ENCODE measurements around the gene ARPC2.

Gene ARPC2

GRCh38 chr2:218192902-218193430, 24.0 kb upstream of the ARPC2 start:
- no peak overlapping the region for H3K27ac Mint-ChIP-seq
- H3K4me1 Mint-ChIP-seq (ENCODE audit: low read depth) = peaks cover under 1% of the 10 kb centered on the region
- H3K36me3 Mint-ChIP-seq (ENCODE audit: low read depth) = no peaks in the 10 kb centered on the region
- no peaks in the 10 kb centered on the region for H3K9me3 Mint-ChIP-seq
- H3K27me3 Mint-ChIP-seq (ENCODE audit: low read depth) = peaks cover 21% of the 10 kb centered on the region
- H3K4me3 Mint-ChIP-seq = no peak overlapping the region
- DNase-seq (ENCODE audit: low spot score) = no peak

DNA sequence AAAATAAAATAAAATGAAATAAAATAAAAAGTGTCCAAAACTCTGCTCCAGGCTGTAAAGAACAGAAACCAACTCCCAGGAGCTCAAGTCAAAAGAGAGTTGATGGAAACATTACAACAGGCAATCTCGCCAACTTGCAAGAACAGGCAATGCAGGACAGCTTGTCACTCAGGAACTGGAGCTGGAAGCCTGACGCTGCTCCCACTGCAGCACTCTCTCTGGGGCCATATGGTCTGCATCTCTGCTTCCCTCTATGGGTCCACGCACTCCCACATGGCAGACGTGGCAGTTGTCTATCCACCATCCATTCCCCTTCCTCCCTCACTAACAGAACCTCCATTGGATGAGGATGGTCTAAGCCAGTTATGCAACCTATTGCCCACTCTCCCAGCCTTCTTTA, 23.3 kb upstream of the ARPC2 start:
- no peaks in the 10 kb centered on the region for H3K36me3 Mint-ChIP-seq (ENCODE audit: low read depth)

DNA sequence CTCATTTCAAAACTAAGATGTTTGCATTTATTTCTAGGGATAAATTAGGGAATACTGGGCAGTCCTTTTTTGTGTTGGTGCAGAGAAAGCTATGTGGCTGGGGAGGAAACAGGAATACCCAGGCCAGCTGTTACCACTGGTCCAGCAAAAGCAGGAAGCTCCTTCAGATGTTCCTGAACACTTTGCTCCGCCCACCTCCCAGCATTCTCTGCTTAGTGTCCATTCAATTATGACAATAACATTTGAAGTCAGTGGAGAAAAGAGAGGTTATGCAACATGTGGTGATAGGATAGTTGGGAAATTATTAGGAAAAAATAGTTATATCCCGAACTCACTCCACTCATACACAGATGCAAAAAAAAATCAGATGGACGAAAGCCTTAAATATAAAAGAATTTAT, 22.1 kb upstream of the ARPC2 start:
- Mint-ChIP-seq H3K36me3 (ENCODE audit: low read depth) (no peaks in the 10 kb centered on the region), H3K27ac (no peak overlapping the region), H3K27me3 (ENCODE audit: low read depth) (peaks cover 37% of the 10 kb centered on the region), H3K9me3 (no peaks in the 10 kb centered on the region), H3K4me3 (no peak overlapping the region), H3K4me1 (ENCODE audit: low read depth) (no peaks in the 10 kb centered on the region)
- DNase-seq (ENCODE audit: low spot score) = no peak

More for the DNA sequence above, 23.3 kb upstream of the ARPC2 start:
- peaks cover 28% of the 10 kb centered on the region for H3K27me3 Mint-ChIP-seq (ENCODE audit: low read depth)
- no peaks in the 10 kb centered on the region for H3K4me1 Mint-ChIP-seq (ENCODE audit: low read depth)
- H3K9me3 Mint-ChIP-seq = no peaks in the 10 kb centered on the region
- no peak overlapping the region for H3K27ac Mint-ChIP-seq
- no peak for DNase-seq (ENCODE audit: low spot score)
- no peak overlapping the region for H3K4me3 Mint-ChIP-seq

GRCh38 chr2:218196974-218197373, 20.0 kb upstream of the ARPC2 start:
- no peaks in the 10 kb centered on the region for H3K9me3 Mint-ChIP-seq
- H3K36me3 Mint-ChIP-seq (ENCODE audit: low read depth) = no peaks in the 10 kb centered on the region
- no peaks in the 10 kb centered on the region for H3K4me1 Mint-ChIP-seq (ENCODE audit: low read depth)
- peaks cover 45% of the 10 kb centered on the region for H3K27me3 Mint-ChIP-seq (ENCODE audit: low read depth)
- no peak overlapping the region for H3K4me3 Mint-ChIP-seq
- H3K27ac Mint-ChIP-seq = no peak overlapping the region
- DNase-seq (ENCODE audit: low spot score) = no peak

DNA sequence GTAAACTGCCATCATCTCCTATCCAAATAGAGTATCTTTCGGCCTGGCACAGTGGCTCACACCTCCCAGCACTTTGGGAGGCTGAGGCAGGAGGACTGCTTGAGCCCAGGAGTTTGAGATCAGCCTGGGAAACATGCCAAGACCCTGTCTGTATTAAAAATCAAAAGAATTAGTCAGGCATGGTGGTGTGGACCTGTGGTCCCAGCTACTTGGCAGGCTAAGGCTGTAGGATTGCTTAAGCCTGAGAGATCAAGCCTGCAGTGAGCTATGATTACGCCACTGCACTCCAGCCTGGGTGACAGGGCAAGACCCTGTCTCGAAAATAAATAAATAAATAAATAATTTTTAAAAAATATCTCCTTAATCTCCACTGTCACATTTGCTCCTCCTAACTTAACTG, 14.7 kb upstream of the ARPC2 start:
- Mint-ChIP-seq H3K4me3 (no peak overlapping the region), H3K9me3 (no peaks in the 10 kb centered on the region), H3K27me3 (ENCODE audit: low read depth) (peaks cover 44% of the 10 kb centered on the region), H3K4me1 (ENCODE audit: low read depth) (no peaks in the 10 kb centered on the region), H3K27ac (no peak overlapping the region), H3K36me3 (ENCODE audit: low read depth) (no peaks in the 10 kb centered on the region)
- DNase-seq (ENCODE audit: low spot score) = no peak

DNA sequence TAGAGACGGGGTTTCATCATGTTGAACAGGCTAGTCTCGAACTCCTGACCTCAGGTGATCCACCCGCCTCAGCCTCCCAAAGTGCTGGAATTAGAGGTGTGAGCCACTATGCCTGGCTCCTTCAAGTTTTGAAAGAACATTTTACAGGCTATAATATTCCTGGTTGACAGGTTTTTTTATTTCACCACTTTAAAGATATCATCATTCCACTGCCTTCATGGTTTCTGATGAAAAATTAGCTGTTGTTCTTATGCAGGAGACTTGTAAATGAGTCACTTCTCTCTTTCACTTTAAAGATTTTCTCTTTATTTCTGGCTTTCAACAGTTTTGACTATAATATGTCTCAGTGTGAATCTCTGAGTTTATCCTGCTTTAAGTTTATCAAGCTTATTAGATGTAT, 7.9 kb upstream of the ARPC2 start:
- Mint-ChIP-seq H3K4me1 (ENCODE audit: low read depth) (peaks cover 5% of the 10 kb centered on the region), H3K27me3 (ENCODE audit: low read depth) (peaks cover 22% of the 10 kb centered on the region), H3K9me3 (peaks cover 13% of the 10 kb centered on the region), H3K4me3 (no peak overlapping the region), H3K27ac (no peak overlapping the region), H3K36me3 (ENCODE audit: low read depth) (peaks cover 5% of the 10 kb centered on the region)
- DNase-seq (ENCODE audit: low spot score) = no peak

DNA sequence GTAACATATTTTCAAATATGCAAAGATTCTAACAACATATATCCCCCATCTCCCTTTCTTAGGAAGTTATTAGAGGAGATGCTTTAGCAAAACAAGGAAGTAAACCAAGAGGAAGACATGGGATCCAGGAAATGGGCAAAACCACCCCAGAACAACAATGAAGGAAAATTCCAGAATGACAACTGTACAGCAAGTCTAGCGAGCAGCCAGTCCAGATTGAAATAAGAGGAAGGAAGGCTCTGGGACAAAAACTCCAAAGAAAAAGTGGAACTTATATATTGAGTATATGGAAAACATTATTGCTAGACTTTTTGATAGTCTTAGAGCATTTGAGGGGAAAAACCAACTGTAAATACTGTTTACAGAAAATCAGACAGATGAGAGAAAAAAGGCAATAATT, 2.9 kb upstream of the ARPC2 start:
- H3K4me3 Mint-ChIP-seq = no peak overlapping the region
- H3K27ac Mint-ChIP-seq = no peak overlapping the region
- no peak for DNase-seq (ENCODE audit: low spot score)
- peaks cover 21% of the 10 kb centered on the region for H3K36me3 Mint-ChIP-seq (ENCODE audit: low read depth)
- peaks cover 25% of the 10 kb centered on the region for H3K4me1 Mint-ChIP-seq (ENCODE audit: low read depth)
- peaks cover 10% of the 10 kb centered on the region for H3K27me3 Mint-ChIP-seq (ENCODE audit: low read depth)
- peaks cover 13% of the 10 kb centered on the region for H3K9me3 Mint-ChIP-seq

- peaks cover 2% of the 10 kb centered on the region for H3K27me3 Mint-ChIP-seq (ENCODE audit: low read depth)
- peaks cover 40% of the 10 kb centered on the region for H3K4me1 Mint-ChIP-seq (ENCODE audit: low read depth)
- H3K36me3 Mint-ChIP-seq (ENCODE audit: low read depth) = peaks cover 37% of the 10 kb centered on the region
Measured at GRCh38 chr2:218216336-218216673, 684 bp upstream of the ARPC2 start.

GRCh38 chr2:218217360-218218267, 625 bp downstream of the ARPC2 start:
- H3K9me3 Mint-ChIP-seq = peaks cover 4% of the 10 kb centered on the region
- peaks cover 44% of the 10 kb centered on the region for H3K4me1 Mint-ChIP-seq (ENCODE audit: low read depth)
- H3K27ac Mint-ChIP-seq = peak overlapping the region; percentile 94
- peak; percentile 79 for DNase-seq (ENCODE audit: low spot score)
- no peaks in the 10 kb centered on the region for H3K27me3 Mint-ChIP-seq (ENCODE audit: low read depth)
- peak overlapping the region; percentile 93 for H3K4me3 Mint-ChIP-seq
- H3K36me3 Mint-ChIP-seq (ENCODE audit: low read depth) = peaks cover 45% of the 10 kb centered on the region

More at GRCh38 chr2:218216336-218216673, 684 bp upstream of the ARPC2 start:
- Mint-ChIP-seq H3K4me3 (peak overlapping the region; percentile 93), H3K27ac (peak overlapping the region; percentile 94), H3K9me3 (peaks cover 4% of the 10 kb centered on the region)
- DNase-seq (ENCODE audit: low spot score) = no peak

DNA sequence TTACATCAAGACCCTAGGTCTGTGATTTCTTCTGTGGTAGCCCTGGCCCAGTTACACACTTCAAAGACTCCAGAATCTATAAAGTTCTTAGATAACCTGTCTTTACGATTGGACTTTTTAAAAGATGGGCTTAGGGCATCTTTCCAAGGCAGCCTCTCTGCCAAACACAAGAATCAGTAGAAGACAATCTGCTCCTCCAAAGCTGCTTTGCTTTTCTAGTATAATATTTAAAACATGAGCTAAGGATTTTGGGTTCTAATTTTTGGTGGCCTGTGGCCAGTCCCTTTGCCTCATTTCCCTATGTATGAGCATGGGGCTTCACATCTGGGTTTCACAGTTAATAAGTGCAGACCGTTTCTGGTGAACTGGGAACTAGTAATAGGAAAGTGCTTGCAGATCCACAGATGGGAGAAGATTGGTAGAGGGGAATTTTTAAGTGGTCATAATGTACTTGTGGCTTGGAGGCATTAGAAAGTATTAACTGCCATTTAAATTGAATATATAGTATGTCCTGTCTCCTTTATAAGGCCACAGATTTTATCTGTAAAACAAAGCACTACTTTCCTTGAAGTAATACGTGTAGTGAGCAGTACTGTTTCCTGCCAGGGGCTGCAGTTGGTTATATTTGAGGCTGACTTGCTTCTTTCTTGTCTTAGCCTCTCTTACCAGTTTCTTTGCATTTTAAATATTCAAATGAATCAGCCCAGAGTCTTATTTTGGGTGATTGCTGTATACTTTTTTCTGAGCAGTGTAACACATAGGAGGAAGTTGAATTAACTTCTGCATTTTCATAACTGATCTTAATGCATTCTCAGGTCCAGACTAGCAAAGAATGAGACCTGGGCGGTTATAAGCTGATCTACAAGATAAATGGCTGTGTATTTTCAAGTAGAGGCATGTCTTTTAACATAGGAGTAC, 1.5 kb downstream of the ARPC2 start:
- Mint-ChIP-seq H3K4me1 (ENCODE audit: low read depth) (peaks cover 52% of the 10 kb centered on the region), H3K36me3 (ENCODE audit: low read depth) (peaks cover 53% of the 10 kb centered on the region), H3K27ac (peak overlapping the region; percentile 94), H3K27me3 (ENCODE audit: low read depth) (no peaks in the 10 kb centered on the region), H3K9me3 (no peaks in the 10 kb centered on the region), H3K4me3 (peak overlapping the region; percentile 93)
- peak; percentile 47 for DNase-seq (ENCODE audit: low spot score)

- DNase-seq (ENCODE audit: low spot score) = no peak
- peaks cover 67% of the 10 kb centered on the region for H3K36me3 Mint-ChIP-seq (ENCODE audit: low read depth)
- H3K27me3 Mint-ChIP-seq (ENCODE audit: low read depth) = no peaks in the 10 kb centered on the region
Measured at GRCh38 chr2:218219934-218220333, 2.9 kb downstream of the ARPC2 start.

DNA sequence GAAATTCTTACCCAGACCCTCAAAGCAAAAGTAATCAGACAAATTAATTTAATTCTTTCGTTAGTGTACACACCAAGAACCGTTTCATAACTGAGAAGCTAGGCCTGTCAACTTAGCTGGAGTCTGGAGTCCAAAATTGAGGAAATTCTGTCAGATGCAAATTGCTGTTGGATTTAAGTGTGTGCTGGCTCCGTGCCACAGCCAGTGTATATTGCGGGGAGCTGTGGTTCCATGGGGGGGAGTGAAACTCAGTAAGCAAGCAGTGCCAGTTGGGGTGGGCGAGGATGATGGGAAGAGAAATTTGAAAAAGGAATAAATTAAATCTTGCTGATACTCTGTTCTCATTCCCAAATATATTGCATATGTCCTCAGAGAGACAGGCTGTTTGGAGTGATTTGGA, 4.0 kb downstream of the ARPC2 start:
- peaks cover 68% of the 10 kb centered on the region for H3K4me1 Mint-ChIP-seq (ENCODE audit: low read depth)
- H3K27me3 Mint-ChIP-seq (ENCODE audit: low read depth) = no peaks in the 10 kb centered on the region
- no peak for DNase-seq (ENCODE audit: low spot score)
- H3K4me3 Mint-ChIP-seq = peak overlapping the region; percentile 93
- H3K27ac Mint-ChIP-seq = peak overlapping the region; percentile 94
- H3K9me3 Mint-ChIP-seq = no peaks in the 10 kb centered on the region
- peaks cover 77% of the 10 kb centered on the region for H3K36me3 Mint-ChIP-seq (ENCODE audit: low read depth)

More at GRCh38 chr2:218219934-218220333, 2.9 kb downstream of the ARPC2 start:
- no peaks in the 10 kb centered on the region for H3K9me3 Mint-ChIP-seq
- H3K4me1 Mint-ChIP-seq (ENCODE audit: low read depth) = peaks cover 60% of the 10 kb centered on the region
- peak overlapping the region; percentile 93 for H3K4me3 Mint-ChIP-seq
- H3K27ac Mint-ChIP-seq = peak overlapping the region; percentile 94

DNA sequence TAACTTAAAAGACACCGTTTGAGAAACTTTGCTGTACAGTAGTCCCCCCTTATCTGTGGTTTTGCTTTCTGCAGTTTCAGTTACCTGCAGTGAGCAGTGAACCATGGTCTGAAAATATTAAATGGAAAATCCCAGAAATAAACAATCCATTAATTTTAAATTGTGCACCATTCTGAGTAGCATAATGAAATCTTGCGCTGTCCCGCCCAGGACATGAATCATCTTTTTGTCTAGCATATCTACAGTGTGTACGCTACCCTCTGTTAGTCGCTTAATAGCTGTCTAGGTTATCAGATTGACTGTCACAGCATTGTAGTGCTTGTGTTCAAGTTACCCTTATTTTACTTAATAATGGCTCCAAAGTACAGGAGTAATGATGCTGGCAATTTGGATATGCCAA, 6.1 kb downstream of the ARPC2 start:
- Mint-ChIP-seq H3K27ac (peak overlapping the region; percentile 32), H3K4me3 (peak overlapping the region; percentile 93), H3K27me3 (ENCODE audit: low read depth) (no peaks in the 10 kb centered on the region), H3K36me3 (ENCODE audit: low read depth) (peaks cover 89% of the 10 kb centered on the region), H3K4me1 (ENCODE audit: low read depth) (peaks cover 73% of the 10 kb centered on the region), H3K9me3 (no peaks in the 10 kb centered on the region)
- no peak for DNase-seq (ENCODE audit: low spot score)

GRCh38 chr2:218224186-218224585, 7.2 kb downstream of the ARPC2 start:
- no peaks in the 10 kb centered on the region for H3K9me3 Mint-ChIP-seq
- no peaks in the 10 kb centered on the region for H3K27me3 Mint-ChIP-seq (ENCODE audit: low read depth)
- H3K36me3 Mint-ChIP-seq (ENCODE audit: low read depth) = peaks cover 90% of the 10 kb centered on the region
- no peak for DNase-seq (ENCODE audit: low spot score)
- H3K4me1 Mint-ChIP-seq (ENCODE audit: low read depth) = peaks cover 81% of the 10 kb centered on the region
- H3K4me3 Mint-ChIP-seq = peak overlapping the region; percentile 93
- peak overlapping the region; percentile 62 for H3K27ac Mint-ChIP-seq
